ENCODE data around the gene NANOS2.
"Not testable (repeated sequence)": the region's sequence is repeated elsewhere in the genome, so short reads cannot be mapped to it uniquely, and the experiment has no call there.

NANOS2 gene

GRCh38 chr19:45878043-45878794 lies 36.4 kb downstream of the NANOS2 start:
- in situ Hi-C loops (cut with MboI; ENCODE audit: low sequenced_read_pairs): no loop called here

GRCh38 chr19:45876411-45877197 lies 38.0 kb downstream of the NANOS2 start:
- in situ Hi-C loops (cut with MboI; ENCODE audit: low sequenced_read_pairs): no loop called here

GRCh38 chr19:45876161-45876410 lies 38.5 kb downstream of the NANOS2 start:
- in situ Hi-C loops (cut with MboI; ENCODE audit: low sequenced_read_pairs): no loop called here

- in situ Hi-C loops (cut with MboI; ENCODE audit: low sequenced_read_pairs): no loop called here
Observed at GRCh38 chr19:45874620-45874966, 40.0 kb downstream of the NANOS2 start.

- in situ Hi-C loops (cut with MboI; ENCODE audit: low sequenced_read_pairs): no loop called here
Observed at GRCh38 chr19:45873219-45873772, 41.3 kb downstream of the NANOS2 start.

- in situ Hi-C loops (cut with MboI; ENCODE audit: low sequenced_read_pairs): no loop called here
Observed at GRCh38 chr19:45872095-45872919, 42.3 kb downstream of the NANOS2 start.

GRCh38 chr19:45870798-45871197 lies 43.8 kb downstream of the NANOS2 start:
- in situ Hi-C loops (cut with MboI; ENCODE audit: low sequenced_read_pairs): no loop called here

GRCh38 chr19:45867241-45867640 lies 47.3 kb downstream of the NANOS2 start:
- in situ Hi-C loops (cut with MboI; ENCODE audit: low sequenced_read_pairs): not testable (repeated sequence)

- in situ Hi-C loops (cut with MboI; ENCODE audit: low sequenced_read_pairs): no loop called here
Observed at GRCh38 chr19:45866400-45867176, 48.0 kb downstream of the NANOS2 start.

GRCh38 chr19:45865269-45865948 lies 49.2 kb downstream of the NANOS2 start:
- in situ Hi-C loops (cut with MboI; ENCODE audit: low sequenced_read_pairs): no loop called here

- in situ Hi-C loops (cut with MboI; ENCODE audit: low sequenced_read_pairs): no loop called here
Observed at GRCh38 chr19:45864629-45865082, 49.9 kb downstream of the NANOS2 start.

GRCh38 chr19:45863840-45864628 lies 50.5 kb downstream of the NANOS2 start, which contains the start of gene FOXA3:
TSS of gene FOXA3 (plus strand) at chr19:45864326. CDS start at chr19:45864457, 131 bp downstream.
- in situ Hi-C loops (cut with MboI; ENCODE audit: low sequenced_read_pairs): no loop called here

GRCh38 chr19:45863335-45863839 lies 51.2 kb downstream of the NANOS2 start:
- in situ Hi-C loops (cut with MboI; ENCODE audit: low sequenced_read_pairs): no loop called here
